HepG2 (cell line): ENCODE measurements around the gene ZNF500. TPM values are rescaled to one million over a fixed set of nuclear protein-coding genes. Genes with fewer than 3 reads are reported as not detected.

Source experiments
- DPF2 ChIP-seq: sonication (generic); formaldehyde crosslinking; IDR thresholded peaks from 2 replicates; pipeline ENCODE4 v1.4.0; 2020; ENCODE audit warnings: mild to moderate bottlenecking, low read depth, missing genetic modification reagents, borderline replicate concordance
- ERF ChIP-seq: IDR thresholded peaks from 2 replicates; pipeline ENCODE4 v1.6.1; 2018; ENCODE audit warnings: missing biosample characterization, missing genetic modification reagents
- FOXA1 ChIP-seq, 2 experiments: fragments of 450-650 bp in 1 of 2; sonication (generic) in 1 of 2; formaldehyde crosslinking in 1 of 2; IDR thresholded peaks; 2 replicates each; pipeline versions ENCODE4 v1.4.0 to v1.6.1; 2016 to 2020; ENCODE audit warnings: missing genetic modification reagents in 1 of 2
- HMG20A ChIP-seq: IDR thresholded peaks from 2 replicates; pipeline ENCODE4 v1.6.1; 2016; ENCODE audit warnings: borderline replicate concordance
- HNRNPL ChIP-seq: fragments of 200-400 bp; formaldehyde crosslinking; IDR thresholded peaks from 2 replicates; pipeline ENCODE4 v1.6.1; 2017; ENCODE audit warnings: mild to moderate bottlenecking, low read depth, low read length
- KDM3A ChIP-seq: IDR thresholded peaks from 2 replicates; pipeline ENCODE4 v1.6.1; 2018; ENCODE audit warnings: low read depth, missing compliant biosample characterization
- MAFG ChIP-seq: sonication (generic); formaldehyde crosslinking; IDR thresholded peaks from 2 replicates; pipeline ENCODE4 v1.5.1; 2020; ENCODE audit warnings: mild to moderate bottlenecking, missing genetic modification reagents
- NCOA2 ChIP-seq: sonication (generic); formaldehyde crosslinking; IDR thresholded peaks from 2 replicates; pipeline ENCODE4 v1.8.0; 2022; ENCODE audit warnings: inconsistent platforms
- RAD51 ChIP-seq: fragments of 450-650 bp; IDR thresholded peaks from 2 replicates; pipeline ENCODE4 v1.6.1; 2016; ENCODE audit warnings: borderline replicate concordance
- RFXANK ChIP-seq: IDR thresholded peaks from 2 replicates; pipeline ENCODE4 v1.6.1; 2016
- SMAD9 ChIP-seq: sonication (generic); formaldehyde crosslinking; IDR thresholded peaks from 2 replicates; pipeline ENCODE4 v1.5.1; 2020; ENCODE audit warnings: mild to moderate bottlenecking, missing genetic modification reagents
- TARDBP ChIP-seq: sonication (generic); formaldehyde crosslinking; IDR thresholded peaks from 2 replicates; pipeline ENCODE4 v1.8.0; 2022; ENCODE audit warnings: mild to moderate bottlenecking, missing genetic modification reagents
- WIZ ChIP-seq: sonication (generic); formaldehyde crosslinking; IDR thresholded peaks from 2 replicates; pipeline ENCODE4 v1.5.1; 2020; ENCODE audit warnings: mild to moderate bottlenecking, missing genetic modification reagents
- ZBTB3 ChIP-seq: sonication (generic); formaldehyde crosslinking; IDR thresholded peaks from 2 replicates; pipeline ENCODE4 v1.4.0; 2020; ENCODE audit warnings: low read depth, mild to moderate bottlenecking, moderate library complexity, missing genetic modification reagents, borderline replicate concordance
- ZKSCAN5 ChIP-seq: sonication (generic); formaldehyde crosslinking; IDR thresholded peaks from 2 replicates; pipeline ENCODE4 v1.5.1; 2020; ENCODE audit warnings: mild to moderate bottlenecking, missing genetic modification reagents
- ZMYM4 ChIP-seq: sonication (generic); formaldehyde crosslinking; IDR thresholded peaks from 2 replicates; pipeline ENCODE4 v1.8.1; 2023; ENCODE audit warnings: mild to moderate bottlenecking, missing genetic modification reagents
- ZNF256 ChIP-seq: sonication (generic); formaldehyde crosslinking; conservative IDR thresholded peaks from 2 replicates; pipeline ENCODE4 v1.4.0; 2020; ENCODE audit warnings: missing genetic modification reagents
- ZNF274 ChIP-seq: sonication (generic); formaldehyde crosslinking; IDR thresholded peaks from 2 replicates; pipeline ENCODE4 v1.5.1; 2020; ENCODE audit warnings: mild to moderate bottlenecking, missing genetic modification reagents
- ZNF558 ChIP-seq: sonication (generic); formaldehyde crosslinking; IDR thresholded peaks from 2 replicates; pipeline ENCODE4 v1.9.0; 2022; ENCODE audit warnings: mild to moderate bottlenecking, missing genetic modification reagents, borderline replicate concordance
- ZNF660 ChIP-seq: sonication (generic); formaldehyde crosslinking; IDR thresholded peaks from 2 replicates; pipeline ENCODE4 v1.5.1; 2020; ENCODE audit warnings: mild to moderate bottlenecking, low read depth, missing genetic modification reagents, borderline replicate concordance
- ZSCAN30 ChIP-seq: sonication (generic); formaldehyde crosslinking; IDR thresholded peaks from 2 replicates; pipeline ENCODE4 v1.5.0; 2020; ENCODE audit warnings: mild to moderate bottlenecking, missing genetic modification reagents
- polyA plus RNA-seq, 8 experiments: library from polyadenylated mRNA; depleted of rRNA in 3 of 8; stranded (reverse) in 7 of 8; unstranded in 1 of 8; fragments of >200 nt; fragmentation: Illumina TruSeq in 4 of 8; extraction: Trizol in 4 of 8; gene quantifications; 2 replicates each; pipeline versions ENCODE4 v1.2.1 to v1.2.3, GENCODE V29; 2011 to 2016; ENCODE audit warnings: low read depth in 4 of 8, missing spikeins in 1 of 8, mixed read lengths in 1 of 8; ENCODE audit not compliant: insufficient read depth in 1 of 8
- total RNA-seq, 5 experiments: library from RNA; depleted of rRNA; stranded (reverse); fragments of >200 nt; fragmentation: Illumina TruSeq; extraction: Trizol; gene quantifications; 2 replicates each; pipeline ENCODE4 v1.2.3, GENCODE V29; 2016; ENCODE audit warnings: low read depth in 1 of 5
- TF ChIP-seq, protein P1 (sequence below): sonication (generic); formaldehyde crosslinking; IDR thresholded peaks from 2 replicates; pipeline ENCODE4 v1.4.0; 2020; ENCODE audit warnings: missing genetic modification reagents
- TF ChIP-seq, protein P2 (sequence below): IDR thresholded peaks from 2 replicates; pipeline ENCODE4 v1.6.1; 2016; ENCODE audit warnings: low read depth, borderline replicate concordance
- TF ChIP-seq, protein P3 (sequence below): sonication (generic); formaldehyde crosslinking; IDR thresholded peaks from 2 replicates; pipeline ENCODE4 v1.4.0; 2020; ENCODE audit warnings: missing genetic modification reagents
- TF ChIP-seq, protein P4 (sequence below): sonication (generic); formaldehyde crosslinking; IDR thresholded peaks from 2 replicates; pipeline ENCODE4 v1.4.0; 2020; ENCODE audit warnings: missing genetic modification reagents, mild to moderate bottlenecking, borderline replicate concordance

ZNF500 gene
- total and polyA plus RNA-seq, 2 of the 13 experiments (the other 11 are each of a cell fraction or from before 2014, with no cell fraction given): 6.1 to 12.2 TPM

DNA sequence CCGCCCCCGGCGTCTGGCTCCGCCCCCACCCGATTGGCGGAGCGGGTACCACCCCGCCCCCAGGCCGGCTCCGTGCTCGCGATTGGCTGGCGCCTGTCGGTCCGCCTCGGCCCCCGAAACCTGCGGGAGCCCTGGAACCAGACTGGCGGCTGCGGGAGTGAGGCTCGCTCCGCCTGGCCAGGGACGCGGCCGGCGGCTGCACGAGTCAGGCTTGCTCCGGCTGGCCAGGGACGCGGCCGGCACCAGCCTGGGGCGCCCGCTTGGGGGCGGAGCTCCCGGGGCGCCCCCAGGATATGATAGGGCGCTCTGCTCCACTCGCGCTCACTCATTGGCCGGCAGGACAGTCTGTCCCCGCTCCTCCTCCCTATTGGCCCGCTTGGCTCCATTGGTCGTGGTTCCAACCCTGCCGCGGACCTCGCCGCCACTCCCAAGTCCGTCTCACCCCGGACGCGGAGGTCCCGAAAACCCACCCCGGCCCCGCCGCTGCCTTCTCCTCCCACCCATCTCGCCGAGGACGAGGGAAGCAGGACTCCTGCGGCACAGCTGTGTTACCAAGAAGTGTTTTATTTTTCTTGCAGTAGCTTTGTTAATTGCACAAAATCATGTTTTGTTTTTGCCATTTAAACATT, 35.8 kb upstream of the ZNF500 start (continued):
- TF ChIP-seq RAD51 (no peak), ZNF274 (0 out of 2 replicates have a peak, but pooled peaks have one; percentile 3), HNRNPL (no peak), ZKSCAN5 (CRISPR knock-in tag) (no peak), NCOA2 (CRISPR knock-in tag) (no peak), HMG20A (no peak), ZSCAN30 (CRISPR knock-in tag) (no peak), DPF2 (CRISPR knock-in tag) (no peak), ZMYM4 (no peak), ZBTB3 (CRISPR knock-in tag) (no peak), ZNF558 (CRISPR knock-in tag) (no peak), ZNF660 (CRISPR knock-in tag) (no peak), TARDBP (no peak), RFXANK (CRISPR knock-in tag) (no peak), MAFG (CRISPR knock-in tag) (no peak), KDM3A (CRISPR knock-in tag) (no peak), FOXA1 (IDR thresholded peaks at IDR 0.05) (no peak), FOXA1 (CRISPR knock-in tag; IDR thresholded peaks at IDR 0.05) (no peak), ZNF256 (CRISPR knock-in tag) (no peak), SMAD9 (CRISPR knock-in tag) (no peak), WIZ (CRISPR knock-in tag) (no peak), ERF (CRISPR knock-in tag) (0 out of 2 replicates have a peak, but pooled peaks have one; percentile 64)
- TF ChIP-seq, protein P1, sequence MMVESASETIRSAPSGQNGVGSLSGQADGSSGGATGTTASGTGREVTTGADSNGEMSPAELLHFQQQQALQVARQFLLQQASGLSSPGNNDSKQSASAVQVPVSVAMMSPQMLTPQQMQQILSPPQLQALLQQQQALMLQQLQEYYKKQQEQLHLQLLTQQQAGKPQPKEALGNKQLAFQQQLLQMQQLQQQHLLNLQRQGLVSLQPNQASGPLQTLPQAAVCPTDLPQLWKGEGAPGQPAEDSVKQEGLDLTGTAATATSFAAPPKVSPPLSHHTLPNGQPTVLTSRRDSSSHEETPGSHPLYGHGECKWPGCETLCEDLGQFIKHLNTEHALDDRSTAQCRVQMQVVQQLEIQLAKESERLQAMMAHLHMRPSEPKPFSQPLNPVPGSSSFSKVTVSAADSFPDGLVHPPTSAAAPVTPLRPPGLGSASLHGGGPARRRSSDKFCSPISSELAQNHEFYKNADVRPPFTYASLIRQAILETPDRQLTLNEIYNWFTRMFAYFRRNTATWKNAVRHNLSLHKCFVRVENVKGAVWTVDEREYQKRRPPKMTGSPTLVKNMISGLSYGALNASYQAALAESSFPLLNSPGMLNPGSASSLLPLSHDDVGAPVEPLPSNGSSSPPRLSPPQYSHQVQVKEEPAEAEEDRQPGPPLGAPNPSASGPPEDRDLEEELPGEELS (CRISPR knock-in tag): no peak
- TF ChIP-seq, protein P2, sequence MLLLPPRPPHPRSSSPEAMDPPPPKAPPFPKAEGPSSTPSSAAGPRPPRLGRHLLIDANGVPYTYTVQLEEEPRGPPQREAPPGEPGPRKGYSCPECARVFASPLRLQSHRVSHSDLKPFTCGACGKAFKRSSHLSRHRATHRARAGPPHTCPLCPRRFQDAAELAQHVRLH (CRISPR knock-in tag): no peak
- TF ChIP-seq, protein P3, sequence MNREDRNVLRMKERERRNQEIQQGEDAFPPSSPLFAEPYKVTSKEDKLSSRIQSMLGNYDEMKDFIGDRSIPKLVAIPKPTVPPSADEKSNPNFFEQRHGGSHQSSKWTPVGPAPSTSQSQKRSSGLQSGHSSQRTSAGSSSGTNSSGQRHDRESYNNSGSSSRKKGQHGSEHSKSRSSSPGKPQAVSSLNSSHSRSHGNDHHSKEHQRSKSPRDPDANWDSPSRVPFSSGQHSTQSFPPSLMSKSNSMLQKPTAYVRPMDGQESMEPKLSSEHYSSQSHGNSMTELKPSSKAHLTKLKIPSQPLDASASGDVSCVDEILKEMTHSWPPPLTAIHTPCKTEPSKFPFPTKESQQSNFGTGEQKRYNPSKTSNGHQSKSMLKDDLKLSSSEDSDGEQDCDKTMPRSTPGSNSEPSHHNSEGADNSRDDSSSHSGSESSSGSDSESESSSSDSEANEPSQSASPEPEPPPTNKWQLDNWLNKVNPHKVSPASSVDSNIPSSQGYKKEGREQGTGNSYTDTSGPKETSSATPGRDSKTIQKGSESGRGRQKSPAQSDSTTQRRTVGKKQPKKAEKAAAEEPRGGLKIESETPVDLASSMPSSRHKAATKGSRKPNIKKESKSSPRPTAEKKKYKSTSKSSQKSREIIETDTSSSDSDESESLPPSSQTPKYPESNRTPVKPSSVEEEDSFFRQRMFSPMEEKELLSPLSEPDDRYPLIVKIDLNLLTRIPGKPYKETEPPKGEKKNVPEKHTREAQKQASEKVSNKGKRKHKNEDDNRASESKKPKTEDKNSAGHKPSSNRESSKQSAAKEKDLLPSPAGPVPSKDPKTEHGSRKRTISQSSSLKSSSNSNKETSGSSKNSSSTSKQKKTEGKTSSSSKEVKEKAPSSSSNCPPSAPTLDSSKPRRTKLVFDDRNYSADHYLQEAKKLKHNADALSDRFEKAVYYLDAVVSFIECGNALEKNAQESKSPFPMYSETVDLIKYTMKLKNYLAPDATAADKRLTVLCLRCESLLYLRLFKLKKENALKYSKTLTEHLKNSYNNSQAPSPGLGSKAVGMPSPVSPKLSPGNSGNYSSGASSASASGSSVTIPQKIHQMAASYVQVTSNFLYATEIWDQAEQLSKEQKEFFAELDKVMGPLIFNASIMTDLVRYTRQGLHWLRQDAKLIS: no peak
- TF ChIP-seq, protein P4, sequence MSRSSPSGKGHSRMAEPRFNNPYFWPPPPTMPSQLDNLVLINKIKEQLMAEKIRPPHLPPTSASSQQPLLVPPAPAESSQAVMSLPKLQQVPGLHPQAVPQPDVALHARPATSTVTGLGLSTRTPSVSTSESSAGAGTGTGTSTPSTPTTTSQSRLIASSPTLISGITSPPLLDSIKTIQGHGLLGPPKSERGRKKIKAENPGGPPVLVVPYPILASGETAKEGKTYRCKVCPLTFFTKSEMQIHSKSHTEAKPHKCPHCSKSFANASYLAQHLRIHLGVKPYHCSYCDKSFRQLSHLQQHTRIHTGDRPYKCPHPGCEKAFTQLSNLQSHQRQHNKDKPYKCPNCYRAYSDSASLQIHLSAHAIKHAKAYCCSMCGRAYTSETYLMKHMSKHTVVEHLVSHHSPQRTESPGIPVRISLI: no peak
